HepG2 (cell line): ENCODE results near the gene CDC23. TPM values are rescaled to one million over a fixed set of nuclear protein-coding genes. Genes with fewer than 3 reads are reported as not detected.

Experiments used
- CBX5 ChIP-seq: sonication (generic); formaldehyde crosslinking; IDR thresholded peaks from 2 replicates; pipeline ENCODE4 v1.4.0; 2020; ENCODE audit warnings: missing genetic modification reagents, borderline replicate concordance
- GABPA ChIP-seq, 2 experiments: IDR thresholded peaks; 2 replicates each; pipeline ENCODE4 v1.6.1; 2011 to 2016; ENCODE audit warnings: low read depth in 2 of 2, low read length in 1 of 2, missing biosample characterization in 1 of 2, missing genetic modification characterization in 1 of 2
- HDAC1 ChIP-seq: sonication (generic); formaldehyde crosslinking; IDR thresholded peaks from 2 replicates; pipeline ENCODE4 v1.5.1; 2020; ENCODE audit warnings: mild to moderate bottlenecking, missing genetic modification reagents
- HOXA9 ChIP-seq: sonication (generic); formaldehyde crosslinking; IDR thresholded peaks from 2 replicates; pipeline ENCODE4 v1.8.1; 2022; ENCODE audit warnings: missing genetic modification reagents, mild to moderate bottlenecking, moderate library complexity, borderline replicate concordance
- MATR3 ChIP-seq: sonication (generic); formaldehyde crosslinking; IDR thresholded peaks from 2 replicates; pipeline ENCODE4 v1.4.0; 2020; ENCODE audit warnings: missing genetic modification reagents
- MED13 ChIP-seq: sonication (generic); formaldehyde crosslinking; IDR thresholded peaks from 2 replicates; pipeline ENCODE4 v1.5.0; 2020; ENCODE audit warnings: missing genetic modification reagents
- PAF1 ChIP-seq: IDR thresholded peaks from 2 replicates; pipeline ENCODE4 v1.6.1; 2016; ENCODE audit warnings: missing genetic modification reagents, missing compliant biosample characterization
- RAD21 ChIP-seq: fragments of 450-650 bp; formaldehyde crosslinking; IDR thresholded peaks from 2 replicates; pipeline ENCODE4 v1.5.0; 2020; ENCODE audit warnings: mild to moderate bottlenecking
- SAP130 ChIP-seq: IDR thresholded peaks from 2 replicates; pipeline ENCODE4 v1.6.1; 2016; ENCODE audit warnings: low read depth
- SSRP1 ChIP-seq: IDR thresholded peaks from 2 replicates; pipeline ENCODE4 v1.6.1; 2016; ENCODE audit warnings: control low read depth
- TEAD2 ChIP-seq: sonication (generic); formaldehyde crosslinking; IDR thresholded peaks from 2 replicates; pipeline ENCODE4 v1.9.0; 2021; ENCODE audit warnings: missing genetic modification reagents
- ZNF207 ChIP-seq: fragments of 450-650 bp; IDR thresholded peaks from 2 replicates; pipeline ENCODE4 v1.6.1; 2016; ENCODE audit warnings: antibody characterized with exemption, borderline replicate concordance
- ZNF234 ChIP-seq: sonication (generic); formaldehyde crosslinking; conservative IDR thresholded peaks from 2 replicates; pipeline ENCODE4 v1.5.1; 2020; ENCODE audit warnings: mild to moderate bottlenecking, missing genetic modification reagents
- ZNF780A ChIP-seq: sonication (generic); formaldehyde crosslinking; IDR thresholded peaks from 2 replicates; pipeline ENCODE4 v1.8.0; 2022; ENCODE audit warnings: mild to moderate bottlenecking, missing genetic modification reagents, moderate library complexity
- ZSCAN20 ChIP-seq: sonication (generic); formaldehyde crosslinking; IDR thresholded peaks from 2 replicates; pipeline ENCODE4 v1.4.0; 2020; ENCODE audit warnings: missing genetic modification reagents, mild to moderate bottlenecking, borderline replicate concordance
- polyA plus RNA-seq, 8 experiments: library from polyadenylated mRNA; depleted of rRNA in 3 of 8; stranded (reverse) in 7 of 8; unstranded in 1 of 8; fragments of >200 nt; fragmentation: Illumina TruSeq in 4 of 8; extraction: Trizol in 4 of 8; gene quantifications; 2 replicates each; pipeline versions ENCODE4 v1.2.1 to v1.2.3, GENCODE V29; 2011 to 2016; ENCODE audit warnings: low read depth in 4 of 8, missing spikeins in 1 of 8, mixed read lengths in 1 of 8; ENCODE audit not compliant: insufficient read depth in 1 of 8
- total RNA-seq, 5 experiments: library from RNA; depleted of rRNA; stranded (reverse); fragments of >200 nt; fragmentation: Illumina TruSeq; extraction: Trizol; gene quantifications; 2 replicates each; pipeline ENCODE4 v1.2.3, GENCODE V29; 2016; ENCODE audit warnings: low read depth in 1 of 5
- TF ChIP-seq, protein P1 (sequence below): sonication (generic); formaldehyde crosslinking; IDR thresholded peaks from 2 replicates; pipeline ENCODE4 v1.5.1; 2020; ENCODE audit warnings: missing genetic modification reagents, mild to moderate bottlenecking, borderline replicate concordance
- TF ChIP-seq, protein P2 (sequence below): sonication (generic); formaldehyde crosslinking; IDR thresholded peaks from 2 replicates; pipeline ENCODE4 v1.5.1; 2020; ENCODE audit warnings: missing genetic modification reagents, mild to moderate bottlenecking, borderline replicate concordance
- TF ChIP-seq, protein P3 (sequence below): sonication (generic); formaldehyde crosslinking; IDR thresholded peaks from 2 replicates; pipeline ENCODE4 v1.5.0; 2020; ENCODE audit warnings: mild to moderate bottlenecking, missing genetic modification reagents, borderline replicate concordance

Gene CDC23
- total and polyA plus RNA-seq, 2 of the 13 experiments (the other 11 are each of a cell fraction or from before 2014, with no cell fraction given): 38.3 to 47.7 TPM

DNA sequence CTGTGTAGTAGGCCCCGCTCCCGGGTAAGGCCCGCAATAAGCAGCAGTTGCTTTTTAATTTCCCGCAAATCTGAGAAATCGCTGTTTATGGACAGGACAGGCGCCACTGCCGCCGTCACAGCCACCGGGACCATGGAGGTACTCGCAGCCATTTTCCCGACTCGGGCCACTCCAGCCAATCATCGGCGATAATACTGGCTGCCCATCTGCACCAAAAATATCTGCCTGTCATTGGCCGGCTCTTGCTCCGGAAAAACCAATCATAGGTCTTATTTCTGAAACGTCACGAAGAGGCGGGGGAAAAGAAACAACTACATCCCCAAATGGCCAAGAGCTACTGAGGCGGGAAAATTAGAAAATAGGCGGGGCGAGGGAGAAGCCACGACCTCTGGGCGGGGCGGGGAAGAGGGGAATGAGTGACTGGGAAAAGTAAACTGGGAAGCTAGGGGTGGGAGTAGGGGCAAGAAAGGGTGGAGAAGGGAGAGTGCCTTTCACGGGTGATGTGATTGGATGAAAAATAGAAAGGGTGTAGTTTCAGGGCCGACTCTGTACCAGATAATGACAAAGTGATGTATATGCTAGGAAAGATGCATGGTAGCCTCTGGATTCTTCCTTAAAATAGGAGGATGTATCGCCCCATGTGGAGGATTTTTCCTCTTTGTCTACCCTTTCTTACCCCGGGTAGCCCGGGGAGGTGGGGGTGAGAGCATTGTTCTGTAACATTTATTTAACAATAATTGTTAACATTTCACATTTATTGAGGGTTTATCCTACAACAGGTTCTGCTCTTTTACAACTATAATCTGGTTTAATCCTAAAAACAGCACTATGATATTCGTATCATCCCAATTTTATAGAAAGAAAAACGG, at the start of gene CDC23 (continued):
- peak; percentile 57; the same call in 1 of the 2 replicates for TF ChIP-seq HOXA9 (CRISPR knock-in tag)
- no peak for TF ChIP-seq RAD21 (CRISPR knock-in tag)
- TF ChIP-seq ZNF780A (CRISPR knock-in tag): no peak; the same call in 1 of the 2 replicates
- TF ChIP-seq, protein P1, sequence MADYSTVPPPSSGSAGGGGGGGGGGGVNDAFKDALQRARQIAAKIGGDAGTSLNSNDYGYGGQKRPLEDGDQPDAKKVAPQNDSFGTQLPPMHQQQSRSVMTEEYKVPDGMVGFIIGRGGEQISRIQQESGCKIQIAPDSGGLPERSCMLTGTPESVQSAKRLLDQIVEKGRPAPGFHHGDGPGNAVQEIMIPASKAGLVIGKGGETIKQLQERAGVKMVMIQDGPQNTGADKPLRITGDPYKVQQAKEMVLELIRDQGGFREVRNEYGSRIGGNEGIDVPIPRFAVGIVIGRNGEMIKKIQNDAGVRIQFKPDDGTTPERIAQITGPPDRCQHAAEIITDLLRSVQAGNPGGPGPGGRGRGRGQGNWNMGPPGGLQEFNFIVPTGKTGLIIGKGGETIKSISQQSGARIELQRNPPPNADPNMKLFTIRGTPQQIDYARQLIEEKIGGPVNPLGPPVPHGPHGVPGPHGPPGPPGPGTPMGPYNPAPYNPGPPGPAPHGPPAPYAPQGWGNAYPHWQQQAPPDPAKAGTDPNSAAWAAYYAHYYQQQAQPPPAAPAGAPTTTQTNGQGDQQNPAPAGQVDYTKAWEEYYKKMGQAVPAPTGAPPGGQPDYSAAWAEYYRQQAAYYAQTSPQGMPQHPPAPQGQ (CRISPR knock-in tag): no peak
- TF ChIP-seq MED13 (CRISPR knock-in tag): no peak
- TF ChIP-seq PAF1 (CRISPR knock-in tag): no peak
- no peak for TF ChIP-seq ZNF234 (CRISPR knock-in tag)
- no peak for TF ChIP-seq ZSCAN20 (CRISPR knock-in tag)
- no peak for TF ChIP-seq MATR3 (CRISPR knock-in tag)
- TF ChIP-seq SAP130: peak; percentile 93
- no peak for TF ChIP-seq SSRP1 (CRISPR knock-in tag)
- TF ChIP-seq, protein P2, sequence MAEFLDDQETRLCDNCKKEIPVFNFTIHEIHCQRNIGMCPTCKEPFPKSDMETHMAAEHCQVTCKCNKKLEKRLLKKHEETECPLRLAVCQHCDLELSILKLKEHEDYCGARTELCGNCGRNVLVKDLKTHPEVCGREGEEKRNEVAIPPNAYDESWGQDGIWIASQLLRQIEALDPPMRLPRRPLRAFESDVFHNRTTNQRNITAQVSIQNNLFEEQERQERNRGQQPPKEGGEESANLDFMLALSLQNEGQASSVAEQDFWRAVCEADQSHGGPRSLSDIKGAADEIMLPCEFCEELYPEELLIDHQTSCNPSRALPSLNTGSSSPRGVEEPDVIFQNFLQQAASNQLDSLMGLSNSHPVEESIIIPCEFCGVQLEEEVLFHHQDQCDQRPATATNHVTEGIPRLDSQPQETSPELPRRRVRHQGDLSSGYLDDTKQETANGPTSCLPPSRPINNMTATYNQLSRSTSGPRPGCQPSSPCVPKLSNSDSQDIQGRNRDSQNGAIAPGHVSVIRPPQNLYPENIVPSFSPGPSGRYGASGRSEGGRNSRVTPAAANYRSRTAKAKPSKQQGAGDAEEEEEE: no peak
- TF ChIP-seq, protein P3, sequence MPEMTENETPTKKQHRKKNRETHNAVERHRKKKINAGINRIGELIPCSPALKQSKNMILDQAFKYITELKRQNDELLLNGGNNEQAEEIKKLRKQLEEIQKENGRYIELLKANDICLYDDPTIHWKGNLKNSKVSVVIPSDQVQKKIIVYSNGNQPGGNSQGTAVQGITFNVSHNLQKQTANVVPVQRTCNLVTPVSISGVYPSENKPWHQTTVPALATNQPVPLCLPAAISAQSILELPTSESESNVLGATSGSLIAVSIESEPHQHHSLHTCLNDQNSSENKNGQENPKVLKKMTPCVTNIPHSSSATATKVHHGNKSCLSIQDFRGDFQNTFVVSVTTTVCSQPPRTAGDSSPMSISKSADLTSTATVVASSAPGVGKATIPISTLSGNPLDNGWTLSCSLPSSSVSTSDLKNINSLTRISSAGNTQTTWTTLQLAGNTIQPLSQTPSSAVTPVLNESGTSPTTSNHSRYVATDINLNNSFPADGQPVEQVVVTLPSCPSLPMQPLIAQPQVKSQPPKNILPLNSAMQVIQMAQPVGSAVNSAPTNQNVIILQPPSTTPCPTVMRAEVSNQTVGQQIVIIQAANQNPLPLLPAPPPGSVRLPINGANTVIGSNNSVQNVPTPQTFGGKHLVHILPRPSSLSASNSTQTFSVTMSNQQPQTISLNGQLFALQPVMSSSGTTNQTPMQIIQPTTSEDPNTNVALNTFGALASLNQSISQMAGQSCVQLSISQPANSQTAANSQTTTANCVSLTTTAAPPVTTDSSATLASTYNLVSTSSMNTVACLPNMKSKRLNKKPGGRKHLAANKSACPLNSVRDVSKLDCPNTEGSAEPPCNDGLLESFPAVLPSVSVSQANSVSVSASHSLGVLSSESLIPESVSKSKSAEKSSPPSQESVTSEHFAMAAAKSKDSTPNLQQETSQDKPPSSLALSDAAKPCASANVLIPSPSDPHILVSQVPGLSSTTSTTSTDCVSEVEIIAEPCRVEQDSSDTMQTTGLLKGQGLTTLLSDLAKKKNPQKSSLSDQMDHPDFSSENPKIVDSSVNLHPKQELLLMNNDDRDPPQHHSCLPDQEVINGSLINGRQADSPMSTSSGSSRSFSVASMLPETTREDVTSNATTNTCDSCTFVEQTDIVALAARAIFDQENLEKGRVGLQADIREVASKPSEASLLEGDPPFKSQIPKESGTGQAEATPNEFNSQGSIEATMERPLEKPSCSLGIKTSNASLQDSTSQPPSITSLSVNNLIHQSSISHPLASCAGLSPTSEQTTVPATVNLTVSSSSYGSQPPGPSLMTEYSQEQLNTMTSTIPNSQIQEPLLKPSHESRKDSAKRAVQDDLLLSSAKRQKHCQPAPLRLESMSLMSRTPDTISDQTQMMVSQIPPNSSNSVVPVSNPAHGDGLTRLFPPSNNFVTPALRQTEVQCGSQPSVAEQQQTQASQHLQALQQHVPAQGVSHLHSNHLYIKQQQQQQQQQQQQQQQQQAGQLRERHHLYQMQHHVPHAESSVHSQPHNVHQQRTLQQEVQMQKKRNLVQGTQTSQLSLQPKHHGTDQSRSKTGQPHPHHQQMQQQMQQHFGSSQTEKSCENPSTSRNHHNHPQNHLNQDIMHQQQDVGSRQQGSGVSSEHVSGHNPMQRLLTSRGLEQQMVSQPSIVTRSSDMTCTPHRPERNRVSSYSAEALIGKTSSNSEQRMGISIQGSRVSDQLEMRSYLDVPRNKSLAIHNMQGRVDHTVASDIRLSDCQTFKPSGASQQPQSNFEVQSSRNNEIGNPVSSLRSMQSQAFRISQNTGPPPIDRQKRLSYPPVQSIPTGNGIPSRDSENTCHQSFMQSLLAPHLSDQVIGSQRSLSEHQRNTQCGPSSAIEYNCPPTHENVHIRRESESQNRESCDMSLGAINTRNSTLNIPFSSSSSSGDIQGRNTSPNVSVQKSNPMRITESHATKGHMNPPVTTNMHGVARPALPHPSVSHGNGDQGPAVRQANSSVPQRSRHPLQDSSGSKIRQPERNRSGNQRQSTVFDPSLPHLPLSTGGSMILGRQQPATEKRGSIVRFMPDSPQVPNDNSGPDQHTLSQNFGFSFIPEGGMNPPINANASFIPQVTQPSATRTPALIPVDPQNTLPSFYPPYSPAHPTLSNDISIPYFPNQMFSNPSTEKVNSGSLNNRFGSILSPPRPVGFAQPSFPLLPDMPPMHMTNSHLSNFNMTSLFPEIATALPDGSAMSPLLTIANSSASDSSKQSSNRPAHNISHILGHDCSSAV (CRISPR knock-in tag): no peak
- no peak for TF ChIP-seq GABPA (IDR thresholded peaks at IDR 0.05; ENCODE audit: low read depth, low read length)
- TF ChIP-seq GABPA (CRISPR knock-in tag; IDR thresholded peaks at IDR 0.05; ENCODE audit: low read depth): no peak
- no peak for TF ChIP-seq TEAD2 (CRISPR knock-in tag)
- no peak for TF ChIP-seq CBX5 (CRISPR knock-in tag)
- peak; percentile 69 for TF ChIP-seq HDAC1
- TF ChIP-seq ZNF207: no peak
